ENCODE data around the gene GDF15. TPM values are rescaled to one million over a fixed set of nuclear protein-coding genes. Genes with fewer than 3 reads are reported as not detected.
"Not testable (repeated sequence)": the region's sequence is repeated elsewhere in the genome, so short reads cannot be mapped to it uniquely, and the experiment has no call there.

The GDF15 gene
- polyA plus RNA-seq, 6 donors from 2014 or later = not detected

DNA sequence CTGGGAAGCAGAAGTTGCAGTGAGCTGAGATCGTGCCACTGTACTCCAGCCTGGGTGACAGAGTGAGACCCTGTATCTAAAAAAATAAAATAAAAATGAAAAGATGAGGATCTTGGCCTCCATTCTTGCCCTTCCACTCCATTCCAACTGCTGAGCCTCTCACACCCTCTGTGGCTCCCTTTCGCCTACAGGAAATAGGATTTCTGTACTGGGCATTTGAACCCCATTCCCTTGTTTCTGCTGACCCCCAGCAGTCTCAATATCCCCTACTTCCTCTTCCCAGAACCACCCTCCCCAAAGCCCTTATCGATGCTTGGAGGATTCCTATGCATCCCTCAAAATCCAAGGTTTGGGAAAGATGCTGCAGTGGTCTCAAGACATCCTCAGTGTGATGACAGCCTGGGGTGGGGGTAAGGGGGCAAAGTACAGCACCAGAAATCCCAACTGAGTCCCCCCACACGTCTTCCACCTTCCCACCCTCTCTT, 12.5 kb upstream of the GDF15 start:
- H3K27me3 Mint-ChIP-seq = peaks cover 0 to 10% (median 5%) of the 10 kb centered on the region in 3 donors
- no peaks in the 10 kb centered on the region for H3K36me3 Mint-ChIP-seq
- H3K4me3 Mint-ChIP-seq = peak overlapping the region in 1 of 8 donors; percentile 2
- ATAC-seq (ENCODE audit: low read depth in 2 of 2) (no peak), DNase-seq (no peak)
- H3K9me3 Mint-ChIP-seq = no peaks in the 10 kb centered on the region
- H3K4me1 Mint-ChIP-seq = peaks cover 11 to 19% (median 12%) of the 10 kb centered on the region in 3 donors
- peak overlapping the region in 2 of 6 donors; percentile 29 to 67 for H3K27ac Mint-ChIP-seq

DNA sequence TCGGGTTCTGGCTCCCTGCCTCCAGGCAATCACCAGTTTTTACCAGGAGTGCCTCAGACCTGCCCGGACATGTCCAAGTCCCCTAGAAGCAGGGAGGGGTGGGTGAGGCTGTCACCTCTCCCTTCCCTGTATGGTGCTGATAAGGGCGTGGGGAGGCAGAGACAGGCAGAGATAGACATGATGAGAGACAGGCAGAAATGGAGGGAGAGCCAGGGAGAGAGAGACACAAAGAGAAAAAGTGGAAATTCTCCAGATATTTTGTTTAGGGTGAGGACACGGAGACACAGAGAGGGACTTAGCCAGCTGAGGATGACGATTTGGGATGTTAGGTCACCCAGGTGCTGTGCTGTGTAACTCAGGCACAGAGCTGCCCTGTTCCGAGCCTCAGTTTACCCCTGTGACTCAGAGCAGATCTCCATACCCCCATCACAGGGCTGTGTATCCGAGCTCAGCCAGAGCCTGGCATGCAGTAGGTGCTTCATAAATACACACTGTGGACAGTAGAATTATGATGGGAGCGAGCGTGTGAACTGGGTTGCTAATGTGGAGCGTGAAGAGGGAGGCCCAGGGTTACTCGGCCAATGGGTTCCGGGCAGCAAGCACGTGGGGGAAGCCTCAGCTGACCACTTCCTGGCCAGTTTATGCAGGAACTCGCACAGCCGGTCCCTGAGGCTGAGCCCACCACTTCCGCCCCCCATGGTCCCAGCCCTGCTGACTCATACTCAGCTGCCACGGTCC, 11.9 kb upstream of the GDF15 start:
- no peaks in the 10 kb centered on the region for H3K9me3 Mint-ChIP-seq
- H3K27ac Mint-ChIP-seq = peak overlapping the region in 2 of 6 donors; percentile 29 to 75
- ATAC-seq (ENCODE audit: low read depth in 2 of 2) = peak; percentile 50 to 52

DNA sequence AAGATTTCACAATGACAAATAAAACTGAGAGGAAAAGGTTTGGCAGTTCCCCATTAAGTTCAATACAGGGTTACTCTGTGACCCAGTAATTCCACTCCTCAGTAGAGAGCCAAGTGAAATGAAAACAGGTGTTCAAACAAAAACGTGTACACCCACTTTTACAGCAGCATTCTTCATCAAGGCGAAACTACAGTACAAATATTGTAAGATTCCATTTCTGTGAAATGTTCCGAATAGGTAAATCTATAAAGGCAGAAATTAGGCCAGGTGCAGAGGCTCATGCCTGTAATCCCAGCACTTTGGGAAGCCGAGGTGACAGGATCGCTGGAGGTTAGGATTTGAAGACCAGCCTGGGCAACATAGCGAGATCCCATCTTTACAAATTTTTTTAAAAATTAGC, 8.9 kb upstream of the GDF15 start:
- Mint-ChIP-seq H3K4me3 (no peak overlapping the region), H3K27ac (peak overlapping the region in 1 of 6 donors; percentile 32), H3K9me3 (no peaks in the 10 kb centered on the region), H3K36me3 (no peaks in the 10 kb centered on the region), H3K4me1 (peaks cover 11 to 19% (median 12%) of the 10 kb centered on the region in 3 donors), H3K27me3 (peaks cover 10 to 16% (median 13%) of the 10 kb centered on the region in 3 donors)
- no peak for DNase-seq
- ATAC-seq (ENCODE audit: low read depth in 2 of 2) = no peak

More for the DNA sequence above, 11.9 kb upstream of the GDF15 start:
- H3K36me3 Mint-ChIP-seq = no peaks in the 10 kb centered on the region
- peaks cover 11 to 19% (median 12%) of the 10 kb centered on the region in 3 donors for H3K4me1 Mint-ChIP-seq
- peaks cover 0 to 10% (median 5%) of the 10 kb centered on the region in 3 donors for H3K27me3 Mint-ChIP-seq
- H3K4me3 Mint-ChIP-seq = peak overlapping the region in 5 of 8 donors; percentile 2 to 84 (median 59)
- no peak for DNase-seq

DNA sequence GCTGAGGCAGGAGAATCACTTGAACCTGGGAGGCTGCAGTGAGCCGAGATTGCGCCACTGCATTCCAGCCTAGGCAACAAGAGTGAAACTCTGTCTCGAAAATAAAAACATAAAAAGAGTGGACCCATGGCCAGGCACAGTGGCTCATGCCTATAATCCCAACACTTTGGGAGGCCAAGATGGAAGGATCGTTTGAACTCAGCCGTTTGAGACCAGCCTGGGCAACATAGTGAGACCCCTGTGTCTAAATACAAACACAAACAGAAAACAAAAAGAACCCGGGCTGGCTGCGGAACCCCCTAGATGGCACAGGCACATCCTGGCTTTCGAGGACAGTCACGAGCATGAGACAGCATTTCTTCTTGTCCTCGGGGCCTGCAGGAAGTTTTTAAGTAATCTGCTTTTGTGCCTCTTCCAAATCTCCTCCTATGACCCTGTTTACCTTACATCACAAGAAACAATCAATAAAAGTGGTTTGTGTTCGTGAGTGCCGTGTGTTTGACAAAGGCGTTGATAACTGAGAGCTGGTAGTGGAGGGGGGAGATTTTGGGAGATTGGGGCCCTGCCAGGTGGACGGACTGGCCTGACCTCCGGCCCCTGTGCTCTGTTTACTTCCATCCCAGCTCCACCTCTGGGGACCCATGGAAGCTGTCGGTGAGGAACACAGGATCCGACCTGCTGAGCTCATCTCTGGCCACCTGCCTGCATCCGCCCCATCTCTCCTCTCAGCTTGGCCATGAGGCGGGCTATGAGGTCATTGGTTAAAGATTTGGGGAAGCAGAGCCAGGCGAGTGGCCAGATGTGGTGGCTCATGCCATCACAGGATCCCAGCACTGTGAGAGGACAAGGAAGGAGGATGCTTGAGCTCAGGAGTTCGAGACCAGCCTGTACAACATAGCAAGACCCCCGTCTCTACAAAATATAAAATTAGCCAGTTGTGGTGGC, 5.9 kb upstream of the GDF15 start:
- ATAC-seq (ENCODE audit: low read depth in 2 of 2) = no peak
- Mint-ChIP-seq H3K27me3 (peaks cover 8 to 21% (median 17%) of the 10 kb centered on the region in 3 donors), H3K27ac (no peak overlapping the region), H3K9me3 (no peaks in the 10 kb centered on the region), H3K4me3 (peak overlapping the region in 1 of 8 donors; percentile 10), H3K36me3 (no peaks in the 10 kb centered on the region), H3K4me1 (peaks cover 0 to 2% (median 0%) of the 10 kb centered on the region in 3 donors)
- no peak for DNase-seq

DNA sequence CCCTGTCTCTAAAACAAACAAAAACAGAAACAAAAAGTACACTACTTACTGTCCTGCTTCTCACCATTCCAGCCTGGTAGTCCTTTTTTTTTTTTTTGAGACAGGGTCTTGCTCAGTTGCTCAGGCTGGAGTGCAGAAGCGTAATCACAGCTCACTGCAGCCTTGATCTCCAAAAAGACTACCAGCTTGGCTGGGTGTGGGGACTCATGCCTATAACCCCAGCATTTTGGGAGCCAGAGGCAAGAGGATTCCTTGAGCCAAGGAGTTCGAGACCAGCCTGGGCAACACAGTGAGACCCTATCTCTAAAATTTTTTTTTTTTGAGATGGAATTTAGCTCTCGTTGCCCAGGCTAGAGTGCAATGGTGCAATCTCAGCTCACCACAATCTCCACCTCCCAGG, 5.1 kb upstream of the GDF15 start:
- Mint-ChIP-seq H3K27me3 (peaks cover 8 to 21% (median 17%) of the 10 kb centered on the region in 3 donors), H3K4me3 (no peak overlapping the region), H3K27ac (no peak overlapping the region), H3K36me3 (no peaks in the 10 kb centered on the region), H3K9me3 (peaks cover 0 to 1% (median 0%) of the 10 kb centered on the region in 7 donors), H3K4me1 (peaks cover 0 to 4% (median 0%) of the 10 kb centered on the region in 3 donors)
- ATAC-seq (ENCODE audit: low read depth in 2 of 2) (no peak), DNase-seq (no peak)

DNA sequence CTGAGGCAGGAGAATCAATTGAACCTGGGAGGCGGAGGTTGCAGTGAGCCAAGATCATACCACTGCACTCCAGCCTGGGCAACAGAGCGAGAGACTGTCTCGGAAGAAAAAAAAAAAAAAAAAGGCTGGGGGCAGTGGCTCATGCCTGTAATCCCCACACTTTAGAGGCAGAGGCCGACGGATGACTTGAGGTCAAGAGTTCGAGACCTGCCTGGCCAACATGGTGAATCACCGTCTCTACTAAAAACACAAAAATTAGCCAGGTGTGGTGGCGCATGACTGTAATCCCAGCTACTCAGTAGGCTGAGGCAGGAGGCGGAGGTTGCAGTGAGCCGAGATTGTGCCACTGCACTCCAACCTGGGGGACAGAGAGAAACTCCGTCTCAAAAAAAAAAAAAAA, 2.3 kb upstream of the GDF15 start:
- Mint-ChIP-seq H3K27me3 (peaks cover 8 to 21% (median 13%) of the 10 kb centered on the region in 3 donors), H3K4me1 (peaks cover 4 to 24% (median 13%) of the 10 kb centered on the region in 3 donors), H3K27ac (peak overlapping the region in 1 of 6 donors; percentile 49)
- DNase-seq; ATAC-seq (ENCODE audit: low read depth in 2 of 2); H3K9me3 Mint-ChIP-seq; H3K36me3 Mint-ChIP-seq; H3K4me3 Mint-ChIP-seq: not testable (repeated sequence)

DNA sequence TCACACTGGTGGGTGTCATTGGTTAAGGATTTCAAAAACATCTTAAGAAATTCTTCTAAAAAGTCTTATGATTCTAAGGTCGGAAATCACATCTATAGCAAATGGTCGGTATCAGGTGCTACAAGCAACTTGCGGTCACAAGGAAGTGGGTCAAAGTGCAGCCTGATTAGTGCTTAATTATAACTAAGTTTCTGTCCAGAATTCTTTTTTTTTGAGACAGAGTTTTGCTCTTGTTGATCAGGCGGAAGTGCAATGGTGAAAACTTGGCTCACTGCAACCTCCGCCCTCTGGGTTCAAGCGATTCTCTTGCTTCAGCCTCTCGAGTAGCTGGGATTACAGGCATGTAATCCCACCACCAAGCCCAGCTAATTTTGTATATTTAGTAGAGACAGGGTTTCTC, 1.2 kb upstream of the GDF15 start:
- Mint-ChIP-seq H3K27ac (no peak overlapping the region), H3K9me3 (peaks cover 0 to 2% (median 0%) of the 10 kb centered on the region in 7 donors), H3K27me3 (peaks cover 7 to 21% (median 13%) of the 10 kb centered on the region in 3 donors), H3K36me3 (no peaks in the 10 kb centered on the region), H3K4me3 (no peak overlapping the region), H3K4me1 (peaks cover 8 to 34% (median 13%) of the 10 kb centered on the region in 3 donors)
- no peak for ATAC-seq (ENCODE audit: low read depth in 2 of 2)
- DNase-seq = no peak

DNA sequence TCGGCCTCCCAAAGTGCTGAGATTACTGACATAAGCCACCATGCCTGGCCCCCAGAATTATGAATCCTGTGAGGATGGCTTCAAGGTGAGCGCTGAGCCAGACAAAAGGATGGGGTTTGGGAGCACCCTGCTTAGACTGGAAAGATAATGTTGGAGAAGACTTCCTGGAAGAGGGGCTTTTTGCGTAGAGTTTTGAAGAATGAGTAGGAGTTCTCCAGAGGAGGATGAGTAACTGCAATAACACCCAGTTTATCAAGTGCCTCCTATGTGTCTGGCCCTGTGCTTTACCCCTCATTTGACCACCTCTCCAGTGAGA, 641 bp upstream of the GDF15 start:
- no peak for ATAC-seq (ENCODE audit: low read depth in 2 of 2)
- H3K4me1 Mint-ChIP-seq = peaks cover 8 to 34% (median 13%) of the 10 kb centered on the region in 3 donors
- peaks cover 2 to 15% (median 9%) of the 10 kb centered on the region in 3 donors for H3K27me3 Mint-ChIP-seq
- H3K27ac Mint-ChIP-seq = no peak overlapping the region
- no peak overlapping the region for H3K4me3 Mint-ChIP-seq
- H3K36me3 Mint-ChIP-seq = peaks cover 0 to 5% of the 10 kb centered on the region in 2 donors
- DNase-seq = no peak
- H3K9me3 Mint-ChIP-seq = peaks cover 0 to 2% (median 0%) of the 10 kb centered on the region in 7 donors

DNA sequence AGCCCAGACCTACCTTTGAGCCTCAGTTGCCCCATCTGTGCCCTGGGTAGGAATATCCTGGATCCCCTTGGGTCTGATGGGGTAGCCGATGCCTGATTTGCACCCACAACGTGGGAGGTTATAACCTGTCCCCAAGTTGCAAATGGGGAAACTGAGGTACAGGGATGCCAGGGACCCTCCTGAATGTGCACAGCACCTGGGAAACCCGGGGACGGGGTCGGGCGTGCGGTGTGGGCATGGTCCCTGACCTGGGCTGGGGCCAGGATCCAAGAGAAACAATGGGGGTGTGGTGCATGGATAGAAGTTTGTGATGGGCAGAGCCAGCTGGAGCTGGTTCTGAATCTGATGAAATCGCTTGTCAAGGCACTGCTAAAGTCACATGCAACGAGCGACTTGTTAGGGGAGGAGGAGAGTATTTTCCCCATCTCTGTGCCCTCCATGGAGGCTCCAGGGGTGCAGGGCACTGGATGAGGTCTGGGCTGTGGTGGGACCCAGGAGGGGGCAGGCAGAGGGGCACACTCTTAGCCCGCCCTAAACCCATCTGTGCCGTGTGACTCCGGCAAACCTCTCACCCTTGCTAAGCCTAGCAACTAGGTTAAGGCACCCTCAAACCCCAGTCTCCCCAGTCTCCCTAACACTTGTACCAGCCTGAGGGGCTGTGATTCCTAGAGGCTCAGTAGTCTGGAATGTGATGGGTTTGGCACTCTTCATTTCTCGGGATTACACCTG, 749 bp downstream of the GDF15 start:
- H3K27ac Mint-ChIP-seq = peak overlapping the region in 2 of 6 donors; percentile 47 to 69
- peaks cover 0 to 4% (median 2%) of the 10 kb centered on the region in 7 donors for H3K9me3 Mint-ChIP-seq
- ATAC-seq (ENCODE audit: low read depth in 2 of 2) (no peak), DNase-seq (no peak)
- H3K36me3 Mint-ChIP-seq = peaks cover 0 to 13% of the 10 kb centered on the region in 2 donors
- peaks cover 0 to 12% (median 9%) of the 10 kb centered on the region in 3 donors for H3K27me3 Mint-ChIP-seq
- peaks cover 15 to 38% (median 21%) of the 10 kb centered on the region in 3 donors for H3K4me1 Mint-ChIP-seq
- H3K4me3 Mint-ChIP-seq = peak overlapping the region in 2 of 8 donors; percentile 20 to 76

DNA sequence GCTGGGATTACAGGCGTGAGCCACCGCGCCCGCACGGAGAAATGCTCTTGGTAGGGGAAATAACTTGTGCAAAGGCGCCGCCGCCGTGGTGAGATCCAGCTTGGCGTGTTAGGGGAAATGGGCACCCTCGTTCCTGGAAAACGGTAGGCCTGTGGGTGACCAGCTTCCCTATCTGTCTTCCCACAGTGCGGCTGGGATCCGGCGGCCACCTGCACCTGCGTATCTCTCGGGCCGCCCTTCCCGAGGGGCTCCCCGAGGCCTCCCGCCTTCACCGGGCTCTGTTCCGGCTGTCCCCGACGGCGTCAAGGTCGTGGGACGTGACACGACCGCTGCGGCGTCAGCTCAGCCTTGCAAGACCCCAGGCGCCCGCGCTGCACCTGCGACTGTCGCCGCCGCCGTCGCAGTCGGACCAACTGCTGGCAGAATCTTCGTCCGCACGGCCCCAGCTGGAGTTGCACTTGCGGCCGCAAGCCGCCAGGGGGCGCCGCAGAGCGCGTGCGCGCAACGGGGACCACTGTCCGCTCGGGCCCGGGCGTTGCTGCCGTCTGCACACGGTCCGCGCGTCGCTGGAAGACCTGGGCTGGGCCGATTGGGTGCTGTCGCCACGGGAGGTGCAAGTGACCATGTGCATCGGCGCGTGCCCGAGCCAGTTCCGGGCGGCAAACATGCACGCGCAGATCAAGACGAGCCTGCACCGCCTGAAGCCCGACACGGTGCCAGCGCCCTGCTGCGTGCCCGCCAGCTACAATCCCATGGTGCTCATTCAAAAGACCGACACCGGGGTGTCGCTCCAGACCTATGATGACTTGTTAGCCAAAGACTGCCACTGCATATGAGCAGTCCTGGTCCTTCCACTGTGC, 2.4 kb downstream of the GDF15 start:
- Mint-ChIP-seq H3K36me3 (peaks cover 0 to 13% of the 10 kb centered on the region in 2 donors), H3K9me3 (peaks cover 0 to 4% (median 2%) of the 10 kb centered on the region in 7 donors), H3K27me3 (peaks cover 0 to 7% (median 5%) of the 10 kb centered on the region in 3 donors), H3K4me1 (peaks cover 19 to 54% (median 34%) of the 10 kb centered on the region in 3 donors), H3K27ac (peak overlapping the region in 5 of 6 donors; percentile 61 to 85 (median 67)), H3K4me3 (peak overlapping the region; percentile 50 to 90 (median 84))
- DNase-seq = peak; percentile 79
- ATAC-seq (ENCODE audit: low read depth in 2 of 2) = peak; percentile 82 to 87

DNA sequence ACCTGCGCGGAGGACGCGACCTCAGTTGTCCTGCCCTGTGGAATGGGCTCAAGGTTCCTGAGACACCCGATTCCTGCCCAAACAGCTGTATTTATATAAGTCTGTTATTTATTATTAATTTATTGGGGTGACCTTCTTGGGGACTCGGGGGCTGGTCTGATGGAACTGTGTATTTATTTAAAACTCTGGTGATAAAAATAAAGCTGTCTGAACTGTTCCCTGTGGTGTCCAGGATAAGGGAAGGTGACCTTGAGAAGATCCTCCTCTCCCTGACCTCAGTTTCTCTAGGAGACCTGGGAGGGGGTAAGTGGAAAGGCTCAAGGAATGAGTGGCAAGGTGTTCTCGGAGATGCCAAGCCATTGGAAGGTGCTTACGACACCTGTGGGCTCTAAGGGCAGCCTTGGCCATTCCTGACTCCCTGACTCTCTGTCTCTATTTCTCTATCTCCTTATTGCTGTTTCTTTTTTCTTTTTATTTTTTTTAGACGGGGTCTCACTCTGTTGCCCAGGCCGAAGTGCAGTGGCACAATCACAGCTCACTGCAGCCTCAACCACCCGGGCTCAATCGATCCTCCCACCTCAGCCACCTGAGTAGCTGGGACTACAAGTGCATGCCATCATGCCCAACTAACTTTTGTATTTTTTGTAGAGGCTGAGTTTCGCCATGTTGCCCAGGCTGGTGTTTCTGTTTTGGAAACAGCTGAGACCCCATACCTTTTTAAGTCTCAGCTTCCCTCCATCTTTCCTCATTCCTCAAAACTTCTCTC, 3.2 kb downstream of the GDF15 start:
- H3K4me1 Mint-ChIP-seq = peaks cover 26 to 62% (median 42%) of the 10 kb centered on the region in 3 donors
- H3K36me3 Mint-ChIP-seq = peaks cover 0 to 13% of the 10 kb centered on the region in 2 donors
- H3K9me3 Mint-ChIP-seq = peaks cover 0 to 4% (median 2%) of the 10 kb centered on the region in 7 donors
- no peak for DNase-seq
- peak overlapping the region; percentile 4 to 85 (median 67) for H3K27ac Mint-ChIP-seq
- ATAC-seq (ENCODE audit: low read depth in 2 of 2) = no peak
- H3K27me3 Mint-ChIP-seq = peaks cover 0 to 5% (median 5%) of the 10 kb centered on the region in 3 donors
- H3K4me3 Mint-ChIP-seq = peak overlapping the region; percentile 40 to 90 (median 84)

Measured in naive B cell (primary cell).